ENCODE results near the gene C16orf82.

C16orf82 gene

DNA sequence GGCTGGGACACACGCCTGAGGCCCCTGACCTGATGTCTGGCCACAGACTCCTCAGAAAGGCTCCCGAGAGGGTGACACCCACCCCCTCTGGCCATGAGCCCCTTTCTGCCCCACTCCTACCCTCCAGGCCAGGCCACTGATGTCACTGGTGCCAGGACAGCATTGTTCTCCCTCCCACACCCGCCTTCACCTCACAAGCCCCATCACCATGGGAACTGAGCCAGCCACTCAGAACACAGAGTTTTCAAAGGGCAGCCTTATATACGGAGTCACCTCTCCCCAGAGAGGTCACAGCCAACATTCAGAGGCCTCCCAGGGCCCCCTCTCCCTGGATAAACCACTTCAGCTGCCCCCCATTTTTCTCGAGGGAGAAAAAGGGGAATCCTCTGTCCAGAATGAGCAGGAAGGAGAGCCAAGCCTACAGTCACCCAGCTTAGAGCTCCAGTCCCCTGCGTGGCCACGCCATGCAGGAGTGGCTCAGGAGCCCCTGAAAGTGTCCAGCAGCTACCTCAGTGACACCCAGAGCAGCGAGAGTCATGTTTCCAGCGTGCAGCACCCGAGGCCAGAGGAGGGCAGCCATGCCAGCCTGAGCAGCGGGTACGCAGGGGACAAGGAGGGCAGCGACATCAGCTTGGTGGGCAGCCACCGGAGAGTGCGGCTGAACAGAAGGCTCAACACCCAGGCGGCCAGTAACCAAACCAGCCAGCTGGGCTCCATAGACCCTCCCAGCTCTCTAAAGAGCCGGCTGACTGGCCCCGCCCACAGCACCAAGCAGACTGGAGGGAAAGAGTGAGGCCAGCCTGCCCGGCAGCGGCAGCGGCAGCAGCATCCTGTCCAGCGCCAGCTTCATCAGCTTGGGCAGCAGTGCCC is at the start of gene C16orf82:
Gene C16orf82 (plus strand): TSS at position 260 of the 870 bp plus-strand sequence.
- H3K4me3 ChIP-seq (ENCODE audit: low read length): no peak within 1 kb of the TSS
- TF ChIP-seq, protein P1, sequence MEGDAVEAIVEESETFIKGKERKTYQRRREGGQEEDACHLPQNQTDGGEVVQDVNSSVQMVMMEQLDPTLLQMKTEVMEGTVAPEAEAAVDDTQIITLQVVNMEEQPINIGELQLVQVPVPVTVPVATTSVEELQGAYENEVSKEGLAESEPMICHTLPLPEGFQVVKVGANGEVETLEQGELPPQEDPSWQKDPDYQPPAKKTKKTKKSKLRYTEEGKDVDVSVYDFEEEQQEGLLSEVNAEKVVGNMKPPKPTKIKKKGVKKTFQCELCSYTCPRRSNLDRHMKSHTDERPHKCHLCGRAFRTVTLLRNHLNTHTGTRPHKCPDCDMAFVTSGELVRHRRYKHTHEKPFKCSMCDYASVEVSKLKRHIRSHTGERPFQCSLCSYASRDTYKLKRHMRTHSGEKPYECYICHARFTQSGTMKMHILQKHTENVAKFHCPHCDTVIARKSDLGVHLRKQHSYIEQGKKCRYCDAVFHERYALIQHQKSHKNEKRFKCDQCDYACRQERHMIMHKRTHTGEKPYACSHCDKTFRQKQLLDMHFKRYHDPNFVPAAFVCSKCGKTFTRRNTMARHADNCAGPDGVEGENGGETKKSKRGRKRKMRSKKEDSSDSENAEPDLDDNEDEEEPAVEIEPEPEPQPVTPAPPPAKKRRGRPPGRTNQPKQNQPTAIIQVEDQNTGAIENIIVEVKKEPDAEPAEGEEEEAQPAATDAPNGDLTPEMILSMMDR (conservative IDR thresholded peaks at IDR 0.05; ENCODE audit: low read depth, low read length): no peak
- no peak for DNase-seq (ENCODE audit: low read depth)

DNA sequence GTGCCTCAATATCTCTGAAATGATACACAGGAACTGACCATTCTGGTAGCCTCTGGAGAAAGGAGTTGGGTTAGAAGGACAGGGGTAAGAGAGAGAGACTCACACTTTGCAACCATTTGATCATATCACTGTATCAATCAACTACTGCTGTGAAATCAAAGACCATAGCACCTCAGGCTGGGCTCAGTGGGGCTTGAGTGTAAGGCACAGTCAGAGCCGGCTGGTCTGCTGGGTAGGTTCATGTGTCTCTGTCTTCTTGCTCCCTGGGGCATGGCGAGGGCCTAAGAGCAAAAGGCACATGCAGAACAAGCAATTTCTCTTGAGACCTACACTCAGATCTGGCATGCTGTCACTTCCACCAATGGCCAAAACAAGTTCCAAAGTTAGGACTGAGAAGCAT is 46.7 kb upstream of the C16orf82 start:
- H3K4me3 ChIP-seq (ENCODE audit: low read length): no peak overlapping the region
- no peak for DNase-seq (ENCODE audit: low read depth)
- TF ChIP-seq, protein P1 (conservative IDR thresholded peaks at IDR 0.05; ENCODE audit: low read depth, low read length): no peak

DNA sequence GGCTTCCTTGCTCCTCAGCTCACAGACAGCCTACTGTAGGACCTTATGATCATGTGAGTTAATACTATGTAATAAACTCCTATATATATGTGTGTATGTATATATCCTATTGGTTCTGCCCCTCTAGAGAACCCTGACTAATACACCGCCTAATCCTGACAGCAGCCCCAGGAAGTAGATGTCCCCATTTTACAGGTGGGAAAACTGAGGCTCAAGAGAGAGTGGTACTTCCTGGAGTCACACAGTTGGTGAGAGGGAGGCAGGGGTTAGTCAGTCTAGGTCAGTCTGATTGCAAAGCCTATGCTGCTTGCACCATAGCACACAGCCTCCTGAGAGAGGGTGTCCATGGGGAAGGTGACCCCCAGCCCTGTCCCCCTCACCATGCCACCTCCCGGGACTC is 42.7 kb upstream of the C16orf82 start:
- TF ChIP-seq, protein P1 (conservative IDR thresholded peaks at IDR 0.05; ENCODE audit: low read depth, low read length): no peak
- no peak overlapping the region for H3K4me3 ChIP-seq (ENCODE audit: low read length)
- no peak for DNase-seq (ENCODE audit: low read depth)

DNA sequence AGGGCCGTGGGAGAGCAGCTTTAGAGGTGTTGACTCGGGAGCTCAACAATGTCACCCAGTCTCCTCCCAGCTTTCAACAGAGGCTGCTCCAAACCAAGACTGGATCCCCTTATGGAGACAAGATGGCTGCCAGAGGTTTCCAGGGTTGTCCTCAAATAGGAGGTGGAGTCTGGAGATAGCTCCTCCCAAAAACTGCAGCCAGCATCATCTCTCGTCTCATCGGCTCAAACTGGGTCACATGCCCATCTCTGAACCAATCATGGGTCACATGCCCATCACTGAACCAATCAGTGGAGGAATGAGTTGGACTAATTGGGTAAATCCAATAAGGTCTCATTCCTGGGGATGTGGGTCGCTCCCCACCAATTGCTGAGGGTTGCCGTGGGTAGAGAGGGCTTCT is 41.1 kb upstream of the C16orf82 start:
- TF ChIP-seq, protein P1 (conservative IDR thresholded peaks at IDR 0.05; ENCODE audit: low read depth, low read length): no peak
- no peak for DNase-seq (ENCODE audit: low read depth)

DNA sequence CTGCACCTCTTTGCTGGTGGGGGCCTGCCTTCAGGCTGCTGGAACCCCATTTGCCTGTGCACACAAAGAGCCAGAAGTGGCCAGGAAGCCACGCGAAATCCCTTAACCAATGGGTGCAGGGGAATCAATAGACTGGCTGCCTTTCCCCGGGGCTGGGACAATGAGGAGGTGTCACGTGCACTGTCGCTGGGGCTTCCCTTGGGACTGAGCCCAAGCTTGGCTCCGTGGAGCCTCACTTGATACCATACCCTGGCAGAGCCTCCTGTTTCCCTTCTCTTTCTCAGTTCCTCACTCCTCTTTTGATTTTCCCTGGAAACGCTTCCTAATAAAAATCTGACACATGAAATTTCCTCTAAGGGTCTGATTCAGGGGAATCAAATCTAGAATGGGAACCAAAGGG is 38.8 kb upstream of the C16orf82 start:
- TF ChIP-seq, protein P1 (conservative IDR thresholded peaks at IDR 0.05; ENCODE audit: low read depth, low read length): no peak
- DNase-seq (ENCODE audit: low read depth): no peak

More for the DNA sequence above, 41.1 kb upstream of the C16orf82 start:
- no peak overlapping the region for H3K4me3 ChIP-seq (ENCODE audit: low read length)

DNA sequence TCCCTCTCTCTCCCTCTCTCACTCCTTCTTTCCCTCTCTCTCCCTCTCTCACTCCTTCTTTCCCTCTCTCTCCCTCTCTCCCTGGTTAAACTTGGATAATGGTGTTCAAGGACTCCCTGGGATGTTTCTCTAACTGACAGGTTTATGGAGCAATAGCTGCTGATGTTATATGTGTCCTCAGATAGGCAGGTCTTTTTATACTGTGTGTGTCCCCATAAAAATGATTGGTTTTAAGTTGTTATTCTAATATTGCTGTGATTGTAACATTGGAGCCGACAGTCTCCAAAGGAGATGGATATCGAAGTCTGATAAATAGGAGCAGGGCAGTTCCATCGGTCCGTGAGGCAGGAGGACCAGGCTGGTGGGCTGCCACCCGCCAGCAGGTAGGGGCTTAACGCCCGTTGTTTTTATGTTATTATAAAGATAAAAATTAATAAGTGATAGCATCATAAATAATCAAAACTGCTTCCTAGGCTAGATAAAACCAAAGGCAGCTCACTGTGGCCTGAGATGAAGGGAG is 38.1 kb upstream of the C16orf82 start:
- no peak for DNase-seq (ENCODE audit: low read depth)
- no peak overlapping the region for H3K4me3 ChIP-seq (ENCODE audit: low read length)
- TF ChIP-seq, protein P1 (conservative IDR thresholded peaks at IDR 0.05; ENCODE audit: low read depth, low read length): no peak

More for the DNA sequence above, 38.8 kb upstream of the C16orf82 start:
- H3K4me3 ChIP-seq (ENCODE audit: low read length): no peak overlapping the region

DNA sequence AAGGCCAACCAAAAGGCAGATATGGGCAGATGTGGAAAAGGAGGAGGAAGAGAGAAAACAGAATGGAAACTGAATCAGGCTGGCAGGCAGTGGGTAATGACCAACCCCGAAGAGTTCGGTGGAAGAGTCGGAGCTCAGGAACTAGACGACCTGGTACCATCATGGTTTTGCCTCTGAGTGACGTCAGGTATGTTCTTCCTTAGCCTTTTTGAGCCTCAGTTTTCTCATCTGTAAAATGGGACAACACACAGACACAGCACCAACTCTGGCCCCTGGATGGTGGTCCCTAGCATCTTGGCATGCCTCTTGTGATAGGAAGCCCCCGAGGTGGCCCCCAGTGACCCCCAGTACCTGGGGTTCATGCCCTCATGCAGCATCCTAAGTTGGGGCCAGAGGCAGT is 37.2 kb upstream of the C16orf82 start:
- TF ChIP-seq, protein P1 (conservative IDR thresholded peaks at IDR 0.05; ENCODE audit: low read depth, low read length): no peak
- H3K4me3 ChIP-seq (ENCODE audit: low read length): no peak overlapping the region
- no peak for DNase-seq (ENCODE audit: low read depth)
